Neural progenitor cell (in vitro differentiated cells): ENCODE results near the gene PHYH. TPM values are rescaled to one million over a fixed set of nuclear protein-coding genes. Genes with fewer than 3 reads are reported as not detected.

Experiments used
- DNase-seq: peaks from one replicate; pipeline ENCODE4 v3.0.0-alpha.2; 2016; ENCODE audit warnings: low spot score
- H2AFZ ChIP-seq: fragments of 200-600 bp; sonication (generic); replicated peaks from 2 replicates; pipeline ENCODE4 v1.6.1; 2016; ENCODE audit warnings: antibody characterized with exemption
- H3F3A ChIP-seq: fragments of 200-600 bp; sonication (generic); 2 replicates; pipeline ENCODE4 v1.6.1; 2016; ENCODE audit warnings: antibody characterized with exemption, low read depth
- H3K27ac ChIP-seq: fragments of 200-600 bp; sonication (generic); 2 replicates; pipeline ENCODE4 v1.5.1; 2016; ENCODE audit warnings: mild to moderate bottlenecking
- H3K27me3 ChIP-seq: fragments of 200-600 bp; sonication (generic); 2 replicates; pipeline ENCODE4 v1.6.1; 2016; ENCODE audit warnings: mild to moderate bottlenecking, moderate library complexity
- H3K36me3 ChIP-seq: fragments of 200-600 bp; sonication (generic); 2 replicates; pipeline ENCODE4 v1.5.1; 2016
- H3K4me1 ChIP-seq: fragments of 200-600 bp; sonication (generic); 2 replicates; pipeline ENCODE4 v1.6.1; 2016; ENCODE audit warnings: mixed run types
- H3K4me2 ChIP-seq: fragments of 200-600 bp; sonication (generic); 2 replicates; pipeline ENCODE4 v1.6.1; 2016
- H3K4me3 ChIP-seq: fragments of 200-600 bp; sonication (generic); 2 replicates; pipeline ENCODE4 v1.5.1; 2016
- H3K79me2 ChIP-seq: fragments of 200-600 bp; sonication (generic); 2 replicates; pipeline ENCODE4 v1.6.1; 2016; ENCODE audit warnings: low read depth
- H3K9ac ChIP-seq: fragments of 200-600 bp; sonication (generic); 2 replicates; pipeline ENCODE4 v1.6.1; 2016
- H3K9me3 ChIP-seq: fragments of 200-600 bp; sonication (generic); 2 replicates; pipeline ENCODE4 v1.5.1; 2016; ENCODE audit warnings: low read depth
- H4K20me1 ChIP-seq: fragments of 200-600 bp; sonication (generic); 2 replicates; pipeline ENCODE4 v1.6.1; 2016; ENCODE audit warnings: low read depth
- H3K27ac Mint-ChIP-seq: 3 replicates; pipeline ENCODE4 v1.8.0; 2021; ENCODE audit warnings: mixed read lengths
- H3K27me3 Mint-ChIP-seq: 2 replicates; pipeline ENCODE4 v1.8.0; 2022; ENCODE audit warnings: low read depth, mild to moderate bottlenecking, inconsistent platforms, moderate library complexity, mixed read lengths; ENCODE audit not compliant: insufficient read depth
- H3K36me3 Mint-ChIP-seq: 3 replicates; pipeline ENCODE4 v1.8.0; 2021; ENCODE audit warnings: mixed read lengths
- H3K4me1 Mint-ChIP-seq: 3 replicates; pipeline ENCODE4 v1.8.0; 2021; ENCODE audit warnings: mixed read lengths
- H3K4me3 Mint-ChIP-seq: 3 replicates; pipeline ENCODE4 v1.8.0; 2021; ENCODE audit warnings: mild to moderate bottlenecking, moderate library complexity, mixed read lengths
- H3K9me3 Mint-ChIP-seq: 3 replicates; pipeline ENCODE4 v1.8.0; 2020; ENCODE audit warnings: mixed read lengths
- EZH2 ChIP-seq: fragments of 200-600 bp; sonication (generic); IDR thresholded peaks from 2 replicates; pipeline ENCODE4 v1.6.1; 2017; ENCODE audit warnings: antibody characterized with exemption, mild to moderate bottlenecking, moderate library complexity
- EZH2phosphoT487 ChIP-seq: fragments of 200-600 bp; sonication (generic); IDR thresholded peaks from 2 replicates; pipeline ENCODE4 v1.6.1; 2017; ENCODE audit warnings: antibody characterized with exemption
- total RNA-seq: library from RNA; depleted of rRNA; stranded (reverse); fragments of >200 nt; gene quantifications from 2 replicates; pipeline ENCODE4 v1.2.3, GENCODE V29; 2015; ENCODE audit warnings: low replicate concordance
- TF ChIP-seq, protein P1 (sequence below): fragments of 200-600 bp; sonication (generic); IDR thresholded peaks from 2 replicates; pipeline ENCODE4 v1.5.1; 2017; ENCODE audit warnings: antibody characterized with exemption, mild to moderate bottlenecking

The PHYH gene
- total RNA-seq, 1 donor from 2014 or later: 22.2 TPM

- no peaks in the 10 kb centered on the region for H3K9me3 Mint-ChIP-seq
Measured at GRCh38 chr10:13294784-13295183, 5.1 kb downstream of the PHYH start.

GRCh38 chr10:13291821-13292773 lies 7.8 kb downstream of the PHYH start:
- no peaks in the 10 kb centered on the region for H3K9me3 ChIP-seq
- no peaks in the 10 kb centered on the region for H4K20me1 ChIP-seq
- H3K36me3 Mint-ChIP-seq: peaks cover 2% of the 10 kb centered on the region
- H3K27ac Mint-ChIP-seq: no peak overlapping the region
- no peaks in the 10 kb centered on the region for H3K27me3 Mint-ChIP-seq
- no peaks in the 10 kb centered on the region for H3F3A ChIP-seq
- H3K9me3 Mint-ChIP-seq: no peaks in the 10 kb centered on the region
- H3K36me3 ChIP-seq: no peaks in the 10 kb centered on the region
- H2AFZ ChIP-seq: no peak overlapping the region
- H3K27ac ChIP-seq: no peak overlapping the region
- no peak overlapping the region for H3K4me3 Mint-ChIP-seq
- H3K4me1 ChIP-seq: no peaks in the 10 kb centered on the region
- no peak overlapping the region for H3K9ac ChIP-seq
- H3K27me3 ChIP-seq: no peaks in the 10 kb centered on the region
- H3K4me2 ChIP-seq: no peak overlapping the region
- H3K79me2 ChIP-seq: no peaks in the 10 kb centered on the region
- no peak overlapping the region for H3K4me3 ChIP-seq
- TF ChIP-seq EZH2: no peak
- TF ChIP-seq EZH2phosphoT487: no peak
- TF ChIP-seq, protein P1, sequence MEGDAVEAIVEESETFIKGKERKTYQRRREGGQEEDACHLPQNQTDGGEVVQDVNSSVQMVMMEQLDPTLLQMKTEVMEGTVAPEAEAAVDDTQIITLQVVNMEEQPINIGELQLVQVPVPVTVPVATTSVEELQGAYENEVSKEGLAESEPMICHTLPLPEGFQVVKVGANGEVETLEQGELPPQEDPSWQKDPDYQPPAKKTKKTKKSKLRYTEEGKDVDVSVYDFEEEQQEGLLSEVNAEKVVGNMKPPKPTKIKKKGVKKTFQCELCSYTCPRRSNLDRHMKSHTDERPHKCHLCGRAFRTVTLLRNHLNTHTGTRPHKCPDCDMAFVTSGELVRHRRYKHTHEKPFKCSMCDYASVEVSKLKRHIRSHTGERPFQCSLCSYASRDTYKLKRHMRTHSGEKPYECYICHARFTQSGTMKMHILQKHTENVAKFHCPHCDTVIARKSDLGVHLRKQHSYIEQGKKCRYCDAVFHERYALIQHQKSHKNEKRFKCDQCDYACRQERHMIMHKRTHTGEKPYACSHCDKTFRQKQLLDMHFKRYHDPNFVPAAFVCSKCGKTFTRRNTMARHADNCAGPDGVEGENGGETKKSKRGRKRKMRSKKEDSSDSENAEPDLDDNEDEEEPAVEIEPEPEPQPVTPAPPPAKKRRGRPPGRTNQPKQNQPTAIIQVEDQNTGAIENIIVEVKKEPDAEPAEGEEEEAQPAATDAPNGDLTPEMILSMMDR: no peak
- peaks cover 4% of the 10 kb centered on the region for H3K4me1 Mint-ChIP-seq
- DNase-seq: no peak

More at GRCh38 chr10:13294784-13295183, 5.1 kb downstream of the PHYH start:
- Mint-ChIP-seq H3K4me1 (peaks cover 9% of the 10 kb centered on the region), H3K36me3 (peaks cover 2% of the 10 kb centered on the region), H3K4me3 (no peak overlapping the region), H3K27me3 (peaks cover 2% of the 10 kb centered on the region), H3K27ac (no peak overlapping the region)
- no peak for DNase-seq
- H3F3A ChIP-seq: peaks cover 8% of the 10 kb centered on the region
- H3K4me2 ChIP-seq: no peak overlapping the region
- no peak overlapping the region for H3K4me3 ChIP-seq
- no peaks in the 10 kb centered on the region for H3K27me3 ChIP-seq
- H3K79me2 ChIP-seq: no peaks in the 10 kb centered on the region
- H3K36me3 ChIP-seq: no peaks in the 10 kb centered on the region
- no peaks in the 10 kb centered on the region for H4K20me1 ChIP-seq
- H2AFZ ChIP-seq: no peak overlapping the region
- no peak overlapping the region for H3K9ac ChIP-seq
- H3K4me1 ChIP-seq: peaks cover 5% of the 10 kb centered on the region
- no peak for TF ChIP-seq EZH2
- TF ChIP-seq, protein P1: no peak
- TF ChIP-seq EZH2phosphoT487: no peak
- H3K27ac ChIP-seq: no peak overlapping the region
- no peaks in the 10 kb centered on the region for H3K9me3 ChIP-seq

DNA sequence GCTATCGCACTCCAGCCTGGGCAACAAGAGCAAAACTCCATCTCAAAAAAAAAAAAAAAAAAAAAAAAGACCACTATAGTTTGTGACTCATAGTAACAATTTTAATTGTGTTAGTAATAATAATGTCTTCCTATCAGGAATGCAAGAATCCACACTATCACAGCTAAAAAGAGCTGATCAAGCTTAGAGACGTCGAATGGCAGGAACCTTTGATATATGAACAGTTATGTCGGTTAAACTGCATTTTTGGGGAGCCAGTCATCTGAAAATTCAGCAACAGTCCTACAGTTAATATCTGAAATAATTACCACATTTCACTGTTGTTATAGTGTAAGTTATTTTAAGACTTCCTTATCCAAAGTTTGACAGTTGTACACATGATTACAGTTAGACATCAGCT lies 8.8 kb downstream of the PHYH start:
- Histone ChIP-seq H3K4me3 (no peak overlapping the region), H4K20me1 (no peaks in the 10 kb centered on the region), H3K9ac (no peak overlapping the region), H3K4me2 (no peak overlapping the region), H3K27me3 (no peaks in the 10 kb centered on the region), H3F3A (no peaks in the 10 kb centered on the region), H3K79me2 (no peaks in the 10 kb centered on the region), H3K4me1 (no peaks in the 10 kb centered on the region), H2AFZ (no peak overlapping the region), H3K27ac (no peak overlapping the region), H3K9me3 (no peaks in the 10 kb centered on the region), H3K36me3 (no peaks in the 10 kb centered on the region)
- H3K4me1 Mint-ChIP-seq: peaks cover 4% of the 10 kb centered on the region
- H3K36me3 Mint-ChIP-seq: peaks cover 6% of the 10 kb centered on the region
- H3K4me3 Mint-ChIP-seq: no peak overlapping the region
- no peak for TF ChIP-seq EZH2phosphoT487
- TF ChIP-seq, protein P1: no peak
- TF ChIP-seq EZH2: no peak
- no peak for DNase-seq
- H3K9me3 Mint-ChIP-seq: no peaks in the 10 kb centered on the region
- H3K27me3 Mint-ChIP-seq: no peaks in the 10 kb centered on the region
- no peak overlapping the region for H3K27ac Mint-ChIP-seq
